ENCODE data around the gene PRKCH. TPM values are rescaled to one million over a fixed set of nuclear protein-coding genes. Genes with fewer than 3 reads are reported as not detected.
"Not testable (repeated sequence)": the region's sequence is repeated elsewhere in the genome, so short reads cannot be mapped to it uniquely, and the experiment has no call there.

Gene PRKCH
- total RNA-seq, 1 experiment from 2014 or later, result 6.8 TPM

DNA sequence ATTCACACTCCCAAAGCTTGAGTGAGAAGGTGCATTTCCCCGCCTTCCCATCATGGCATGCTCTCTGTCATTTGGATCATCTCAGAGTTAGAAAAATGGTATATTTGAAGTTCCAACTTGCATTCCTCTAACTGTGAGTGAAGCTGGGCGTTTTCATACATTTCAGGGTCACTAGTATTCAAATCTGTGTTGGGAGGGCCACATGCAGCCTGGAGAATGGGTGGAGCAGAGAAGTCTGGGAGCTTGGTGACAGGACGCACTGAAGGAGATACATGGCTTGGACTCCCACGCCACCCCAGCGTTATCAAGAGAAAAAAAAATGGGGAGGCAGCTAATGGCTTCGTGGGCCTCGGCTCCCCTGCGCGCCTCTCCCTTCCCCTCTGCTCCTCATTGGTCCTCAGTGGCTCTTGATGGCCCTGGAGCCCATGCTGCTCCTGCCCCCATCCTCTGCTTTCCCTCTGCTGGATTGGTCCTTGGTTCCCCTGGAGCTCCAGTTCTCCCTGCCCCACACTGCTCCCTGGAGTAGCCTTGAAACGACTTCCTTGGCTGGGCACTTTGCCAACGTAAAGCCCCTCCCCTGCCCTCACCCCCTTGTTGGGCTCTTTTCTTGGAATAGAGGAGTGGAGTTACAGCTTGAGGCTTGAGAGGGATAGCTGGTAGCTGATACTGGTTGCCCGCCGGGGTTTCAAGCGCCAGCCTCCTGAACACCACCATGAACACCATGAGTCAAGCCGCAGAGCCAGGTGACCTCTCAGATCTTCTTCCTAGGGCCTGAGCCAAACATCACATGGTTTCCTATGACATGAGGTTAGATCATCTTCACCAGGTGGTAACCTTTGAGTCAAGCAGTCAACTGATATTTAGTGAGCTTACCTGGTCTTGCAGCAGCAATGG is 139.6 kb downstream of the PRKCH start:
- Histone ChIP-seq H3K9me3 (replicated peaks) (no peaks in the 10 kb centered on the region; the same call in 1 of the 2 replicates), H3K27me3 (no peaks in the 10 kb centered on the region), H3K4me3 (no peak overlapping the region), H3K4me1 (peaks cover 26% of the 10 kb centered on the region), H3K36me3 (no peaks in the 10 kb centered on the region), H3K27ac (no peak overlapping the region)
- peak; percentile 11 to 32 for DNase-seq

DNA sequence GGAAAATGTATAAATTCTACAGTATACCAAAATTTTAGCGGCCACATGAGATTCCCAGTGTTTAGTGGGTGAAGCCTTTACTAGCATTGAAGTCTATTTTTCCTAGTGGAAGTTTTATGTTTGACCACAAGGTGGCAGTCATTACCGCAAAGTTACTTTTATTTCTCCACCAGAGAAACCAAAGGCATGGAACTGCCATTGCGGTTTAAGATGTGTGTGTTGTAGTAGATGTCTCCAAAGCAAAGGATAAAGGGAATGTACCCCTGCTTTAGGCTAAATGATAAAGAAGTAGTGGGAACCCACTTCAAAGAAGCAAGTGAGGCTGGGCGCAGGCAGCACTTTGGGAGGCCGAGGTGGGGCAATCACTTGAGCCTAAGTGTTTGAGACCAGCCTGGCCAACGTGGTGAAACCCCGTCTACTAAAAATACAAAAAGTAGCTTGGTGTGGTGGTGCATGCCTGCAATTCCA is 140.5 kb downstream of the PRKCH start:
- no peak overlapping the region for H3K4me3 ChIP-seq
- H3K36me3 ChIP-seq, result no peaks in the 10 kb centered on the region
- no peaks in the 10 kb centered on the region; the same call in 1 of the 2 replicates for H3K9me3 ChIP-seq (replicated peaks)
- no peak overlapping the region for H3K27ac ChIP-seq
- no peaks in the 10 kb centered on the region for H3K27me3 ChIP-seq
- peak; percentile 38 to 86 for DNase-seq
- H3K4me1 ChIP-seq, result peaks cover 26% of the 10 kb centered on the region

DNA sequence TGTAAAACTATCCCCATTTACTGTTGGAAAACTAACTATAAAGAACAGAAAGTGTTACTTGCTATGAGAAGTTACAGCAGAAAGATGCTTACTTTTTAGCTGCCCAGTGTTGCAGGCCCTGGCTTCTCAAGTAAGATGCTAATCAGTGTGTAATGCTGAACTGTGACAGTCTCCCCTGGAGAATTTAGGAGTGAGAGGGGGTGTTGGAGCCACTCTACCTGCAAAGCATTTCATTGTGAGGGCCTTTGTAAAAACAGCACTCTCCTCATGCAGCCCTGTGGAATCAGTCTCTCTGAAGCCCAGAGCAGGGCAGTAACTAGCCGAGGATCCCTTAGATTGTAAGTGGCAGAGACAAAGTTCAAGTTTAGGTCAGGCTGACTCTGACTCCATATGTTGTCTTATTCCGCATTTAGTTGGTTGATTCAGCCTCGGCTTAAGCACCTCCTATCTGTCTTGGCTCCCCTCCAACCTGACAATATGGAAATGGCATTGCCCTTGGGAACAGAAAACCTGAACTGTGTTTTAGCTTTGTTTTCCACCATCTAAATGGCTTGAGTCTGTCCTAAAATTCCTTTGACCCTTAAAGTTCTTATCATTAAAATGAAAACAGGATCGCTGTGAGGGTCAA is 141.3 kb downstream of the PRKCH start:
- Histone ChIP-seq H3K4me3 (peak overlapping the region; percentile 32), H3K4me1 (peaks cover 26% of the 10 kb centered on the region), H3K9me3 (replicated peaks) (no peaks in the 10 kb centered on the region; the same call in 1 of the 2 replicates), H3K27ac (peak overlapping the region; percentile 43), H3K27me3 (no peaks in the 10 kb centered on the region), H3K36me3 (no peaks in the 10 kb centered on the region)
- peak; percentile 65 to 86 for DNase-seq

DNA sequence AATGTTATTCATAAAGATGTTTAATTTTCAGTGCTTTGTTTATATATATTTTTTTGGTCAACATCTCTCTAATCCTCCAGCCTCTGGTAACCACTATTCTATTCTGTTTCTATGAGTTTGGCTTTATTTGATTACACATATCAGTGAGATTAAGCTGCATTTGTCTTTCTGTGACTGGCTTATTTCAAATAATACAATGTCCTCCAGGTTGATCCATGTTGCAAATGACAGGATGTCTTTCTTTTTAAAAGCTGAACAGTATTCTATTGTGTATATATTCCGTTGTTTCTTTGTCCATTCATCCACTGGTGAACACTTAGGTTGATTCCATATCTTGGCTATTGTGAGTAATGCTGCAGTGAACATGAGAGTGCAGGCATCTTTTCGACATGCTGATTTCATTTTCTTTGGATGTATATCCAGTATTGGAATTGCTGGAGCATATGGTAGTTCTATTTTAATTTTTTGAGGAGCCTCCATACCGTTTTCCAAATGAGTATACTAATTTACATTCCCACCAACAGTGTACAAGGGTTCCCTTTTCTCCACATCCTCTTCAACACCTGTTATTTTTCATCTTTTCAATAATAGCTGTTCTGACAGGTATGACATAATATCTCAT is 142.4 kb downstream of the PRKCH start:
- Histone ChIP-seq H3K4me3 (no peak overlapping the region), H3K9me3 (replicated peaks) (no peaks in the 10 kb centered on the region; the same call in 1 of the 2 replicates), H3K4me1 (peaks cover 26% of the 10 kb centered on the region), H3K27me3 (no peaks in the 10 kb centered on the region), H3K27ac (peak overlapping the region; percentile 43), H3K36me3 (no peaks in the 10 kb centered on the region)
- peak in 1 of 2 experiments; percentile 50 for DNase-seq

DNA sequence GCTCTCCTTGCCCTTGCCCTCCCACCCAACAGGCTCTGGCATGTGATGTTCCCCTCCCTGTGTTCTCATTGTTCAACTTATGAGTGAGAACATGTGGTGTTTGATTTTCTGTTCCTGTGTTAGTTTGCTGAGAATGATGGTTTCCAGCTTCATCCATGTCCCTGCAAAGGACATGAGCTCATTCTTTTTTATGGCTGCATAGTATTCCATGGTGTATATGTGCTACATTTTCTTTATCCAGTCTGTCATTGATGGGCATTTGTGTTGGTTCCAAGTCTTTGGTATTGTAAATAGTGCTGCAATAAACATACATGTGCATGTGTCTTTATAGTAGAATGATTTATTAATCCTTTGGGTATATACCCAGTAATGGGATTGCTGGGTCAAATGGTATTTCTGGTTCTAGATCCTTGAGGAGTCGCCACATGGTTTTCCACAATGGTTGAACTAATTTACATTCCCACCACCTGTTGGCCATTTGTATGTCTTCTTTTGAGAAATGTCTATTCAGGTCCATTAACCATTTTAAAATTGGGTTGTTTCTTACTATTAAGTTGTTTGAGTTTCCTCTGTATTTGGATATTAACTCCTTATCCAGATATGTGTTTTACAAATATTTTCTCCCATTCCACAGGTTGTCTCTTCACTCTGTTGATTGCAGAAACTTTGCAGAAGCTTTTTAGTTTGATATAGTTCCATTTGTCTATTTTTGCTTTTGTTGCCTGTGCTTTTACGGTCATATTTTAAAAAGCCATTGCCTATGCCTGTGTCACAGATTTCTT is 143.4 kb downstream of the PRKCH start:
- H3K4me1 ChIP-seq, result peaks cover 29% of the 10 kb centered on the region
- not testable (repeated sequence) for H3K9me3 ChIP-seq (replicated peaks); H3K4me3 ChIP-seq; H3K27me3 ChIP-seq; H3K36me3 ChIP-seq; DNase-seq
- peak overlapping the region; percentile 43 for H3K27ac ChIP-seq

DNA sequence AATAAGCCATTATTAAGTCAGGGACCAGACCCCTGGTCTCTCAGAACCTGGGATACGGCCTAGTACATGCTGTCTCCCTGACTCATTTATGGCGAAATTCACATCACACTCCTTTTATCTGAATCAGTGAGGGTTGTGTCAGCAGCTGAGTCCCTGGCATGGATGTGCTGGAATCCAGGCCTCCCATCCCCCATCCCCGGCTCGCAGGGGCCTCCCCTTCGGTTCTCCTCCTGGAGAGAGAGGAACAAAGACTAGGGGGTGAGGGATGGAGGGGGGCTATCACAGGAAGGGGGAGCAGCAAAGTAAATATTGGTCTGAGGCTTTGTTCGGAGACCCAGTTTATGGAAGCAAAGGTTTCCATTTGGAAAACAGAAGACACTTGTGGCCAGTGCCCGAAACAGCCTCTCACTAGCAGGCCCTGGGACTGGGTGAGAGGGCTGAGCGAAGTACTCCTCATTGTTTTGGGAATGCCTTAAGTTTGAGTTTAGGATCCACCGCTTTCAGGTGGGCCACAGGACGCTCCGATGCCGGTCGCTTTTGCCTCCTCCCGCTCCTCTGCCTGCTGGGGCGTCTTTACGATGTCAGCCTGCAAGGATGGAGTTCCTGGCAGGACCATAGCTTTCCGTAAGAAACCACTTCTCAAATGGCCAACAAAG is 145.0 kb downstream of the PRKCH start:
- DNase-seq, result no peak
- Histone ChIP-seq H3K27ac (no peak overlapping the region), H3K9me3 (replicated peaks) (no peaks in the 10 kb centered on the region; the same call in 1 of the 2 replicates)

DNA sequence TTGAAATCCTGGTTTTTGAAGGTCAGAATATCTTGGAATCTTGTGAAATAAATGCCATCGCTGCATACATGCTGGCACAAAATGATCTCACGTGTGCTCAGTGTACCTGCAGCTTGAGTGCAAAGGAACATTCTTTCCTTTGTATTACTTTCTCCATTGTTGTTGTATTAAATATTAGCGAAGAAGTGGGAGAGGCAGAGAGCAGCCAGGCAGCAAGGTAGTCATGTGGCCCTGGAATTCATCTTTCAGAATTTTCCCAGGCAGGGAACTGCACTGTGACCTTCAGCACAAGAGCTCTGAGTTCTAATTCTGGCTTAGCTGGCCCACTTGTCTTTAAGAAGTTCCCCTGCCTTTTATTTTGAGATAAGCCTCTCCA is 145.5 kb downstream of the PRKCH start:
- H3K27me3 ChIP-seq, result no peaks in the 10 kb centered on the region
- H3K36me3 ChIP-seq, result no peaks in the 10 kb centered on the region
- DNase-seq, result no peak
- no peaks in the 10 kb centered on the region; the same call in 1 of the 2 replicates for H3K9me3 ChIP-seq (replicated peaks)
- H3K4me3 ChIP-seq, result no peak overlapping the region
- H3K4me1 ChIP-seq, result peaks cover 29% of the 10 kb centered on the region
- H3K27ac ChIP-seq, result no peak overlapping the region

More for the DNA sequence above, 145.0 kb downstream of the PRKCH start:
- Histone ChIP-seq H3K4me3 (no peak overlapping the region), H3K4me1 (peaks cover 31% of the 10 kb centered on the region), H3K27me3 (no peaks in the 10 kb centered on the region), H3K36me3 (no peaks in the 10 kb centered on the region)

DNA sequence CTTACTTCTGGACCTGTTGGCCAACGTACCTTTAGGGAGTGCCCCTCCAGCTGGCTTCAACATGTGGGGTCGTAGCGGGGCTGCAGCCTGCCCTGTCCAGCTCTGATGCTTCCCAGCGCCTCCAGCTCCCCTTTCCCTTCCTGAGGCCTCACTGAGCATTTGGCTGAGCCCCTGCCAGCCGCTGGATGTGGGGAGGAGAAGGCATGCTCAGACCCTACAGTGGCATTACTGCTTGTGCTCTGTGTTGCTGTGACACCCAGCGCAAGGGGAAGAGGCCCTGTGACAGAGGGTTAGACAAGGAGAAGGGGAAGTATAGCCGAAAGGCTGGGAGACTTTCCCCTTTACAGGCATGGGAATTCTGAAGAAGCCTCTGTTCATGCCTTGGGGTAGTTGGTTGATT is 145.9 kb downstream of the PRKCH start:
- Histone ChIP-seq H3K4me1 (peaks cover 26% of the 10 kb centered on the region), H3K27ac (no peak overlapping the region), H3K9me3 (replicated peaks) (no peaks in the 10 kb centered on the region; the same call in 1 of the 2 replicates), H3K36me3 (no peaks in the 10 kb centered on the region), H3K4me3 (no peak overlapping the region), H3K27me3 (no peaks in the 10 kb centered on the region)
- DNase-seq, result no peak

DNA sequence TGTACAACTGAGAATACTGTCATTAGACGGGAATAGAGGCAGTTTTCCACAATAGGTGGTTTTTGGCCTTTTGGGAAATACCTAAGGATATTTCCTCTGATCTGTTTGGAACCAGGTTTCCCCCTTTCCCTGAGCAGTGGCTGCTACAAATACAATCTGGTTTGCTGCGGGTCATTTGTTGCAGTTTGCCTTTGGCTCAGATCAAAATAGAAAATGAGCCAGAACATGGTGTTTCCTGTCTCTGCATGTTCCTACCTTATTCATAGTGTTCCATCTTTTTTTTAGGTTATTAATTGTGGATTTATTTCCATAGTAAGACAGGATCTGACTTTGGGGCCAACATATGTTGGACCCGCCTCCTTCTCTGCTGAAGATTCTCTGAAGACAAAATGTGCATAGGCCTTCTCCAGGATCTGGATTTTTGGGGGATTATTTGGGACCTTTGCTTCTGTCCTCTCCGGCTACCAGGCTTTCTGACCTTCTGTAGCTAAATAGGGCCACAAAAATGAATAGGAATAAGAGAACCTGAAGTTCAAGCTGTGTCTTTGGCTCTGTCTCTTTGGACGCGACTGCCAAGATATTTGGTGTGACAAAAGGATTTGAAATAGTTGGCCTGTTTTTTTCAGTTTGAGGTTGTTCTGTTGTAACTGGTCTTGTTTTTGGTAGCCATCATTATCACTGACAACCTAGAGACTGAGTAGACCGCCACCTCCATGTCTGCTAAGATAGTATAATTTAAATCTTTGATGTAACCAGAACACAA is 146.9 kb downstream of the PRKCH start:
- Histone ChIP-seq H3K9me3 (replicated peaks) (no peaks in the 10 kb centered on the region; the same call in 1 of the 2 replicates), H3K27ac (no peak overlapping the region), H3K4me1 (peaks cover 22% of the 10 kb centered on the region), H3K36me3 (no peaks in the 10 kb centered on the region), H3K27me3 (no peaks in the 10 kb centered on the region), H3K4me3 (no peak overlapping the region)
- DNase-seq, result no peak

DNA sequence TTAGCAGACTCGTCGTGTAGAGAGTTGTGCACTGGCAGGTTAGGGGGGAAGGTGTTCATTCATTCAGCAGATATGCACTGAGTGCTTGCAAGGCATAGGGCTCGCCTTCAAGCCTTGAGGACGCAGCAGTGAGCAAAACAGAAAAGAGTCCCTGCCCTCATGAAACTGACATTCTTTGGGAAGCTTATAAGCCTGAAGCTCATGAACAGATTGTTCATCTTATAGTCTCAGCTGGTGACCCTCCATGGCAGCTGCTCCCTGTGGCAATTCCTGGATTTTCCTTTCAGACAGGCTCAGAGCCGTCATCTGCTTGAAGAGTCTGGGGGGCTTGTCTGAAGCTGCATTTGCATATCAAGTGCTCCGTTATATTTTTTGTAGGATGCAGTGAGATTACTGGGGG is 148.4 kb downstream of the PRKCH start:
- Histone ChIP-seq H3K9me3 (replicated peaks) (no peaks in the 10 kb centered on the region; the same call in 1 of the 2 replicates), H3K27ac (peak overlapping the region; percentile 61), H3K4me1 (peaks cover 14% of the 10 kb centered on the region), H3K27me3 (no peaks in the 10 kb centered on the region), H3K36me3 (no peaks in the 10 kb centered on the region), H3K4me3 (peak overlapping the region; percentile 51)
- DNase-seq, result peak; percentile 56 to 70

DNA sequence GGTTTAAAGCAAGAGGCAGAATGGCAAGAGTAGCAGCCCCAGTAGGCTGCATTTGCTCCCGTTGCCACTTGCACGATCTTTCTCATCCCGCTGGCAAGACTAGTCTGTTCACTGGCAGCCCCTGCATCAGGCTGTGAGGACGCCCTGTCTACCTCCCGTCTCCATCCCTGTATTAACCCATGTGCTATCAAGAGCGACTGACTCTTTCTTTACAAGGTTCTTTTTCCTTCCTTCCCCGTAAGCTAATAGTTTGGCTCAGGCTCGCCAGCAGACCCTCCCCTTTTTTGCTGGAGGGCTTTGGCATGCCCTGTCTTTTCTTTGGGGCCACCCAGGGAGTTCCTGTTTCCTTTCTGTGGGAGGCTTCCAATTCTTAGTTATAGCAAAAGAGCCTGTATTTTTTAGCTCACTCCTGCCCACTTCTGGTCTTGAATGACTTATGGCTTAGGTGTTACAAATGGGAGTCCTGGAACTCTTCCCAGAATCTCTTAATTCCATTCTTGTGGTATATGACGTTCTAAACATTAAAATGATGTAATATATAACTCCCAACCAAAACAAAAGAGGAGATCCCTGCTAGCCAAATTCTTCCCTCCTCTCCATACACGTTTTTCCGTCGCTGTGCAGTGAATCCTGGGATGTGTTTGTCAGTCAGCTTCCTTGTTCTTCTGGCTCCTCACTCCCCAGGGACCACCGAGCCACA is 149.0 kb downstream of the PRKCH start:
- Histone ChIP-seq H3K36me3 (no peaks in the 10 kb centered on the region), H3K9me3 (replicated peaks) (no peaks in the 10 kb centered on the region), H3K4me3 (peak overlapping the region; percentile 51), H3K27ac (peak overlapping the region; percentile 61), H3K4me1 (peaks cover 14% of the 10 kb centered on the region), H3K27me3 (no peaks in the 10 kb centered on the region)
- DNase-seq, result peak; percentile 81 to 91

DNA sequence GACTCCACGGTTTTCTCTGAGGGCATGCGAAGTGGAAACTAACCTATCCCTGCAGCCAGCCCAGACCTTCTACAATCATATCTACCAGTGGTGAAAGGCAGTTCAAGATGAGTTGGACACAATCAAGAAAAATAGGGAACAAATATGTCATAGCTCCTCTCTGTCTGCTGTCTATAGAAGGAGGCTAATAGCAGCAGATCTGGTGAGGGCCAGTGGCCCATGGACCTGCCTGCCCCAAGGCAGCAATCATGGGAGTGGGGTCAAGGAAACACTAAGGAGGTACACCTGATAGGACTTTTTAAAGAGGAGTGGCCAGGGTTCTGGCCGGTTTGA is 149.5 kb downstream of the PRKCH start:
- Histone ChIP-seq H3K27ac (peak overlapping the region; percentile 61), H3K4me1 (peaks cover 14% of the 10 kb centered on the region), H3K9me3 (replicated peaks) (no peaks in the 10 kb centered on the region), H3K36me3 (no peaks in the 10 kb centered on the region), H3K27me3 (no peaks in the 10 kb centered on the region), H3K4me3 (peak overlapping the region; percentile 51)
- DNase-seq, result no peak

All from SJCRH30 (cell line).